Mesenchymal stem cell (in vitro differentiated cells and primary cell): ENCODE data around the gene CETN1.

ENCODE experiments used
- DNase-seq: peaks from one replicate; pipeline ENCODE4 v3.0.0-alpha.2; 2013
- H2AFZ ChIP-seq: one replicate; pipeline ENCODE4 v1.6.1; 2013; ENCODE audit warnings: low read depth, mild to moderate bottlenecking, control low read depth, inconsistent platforms, low read length, moderate library complexity
- H2AK5ac ChIP-seq: 2 replicates; pipeline ENCODE4 v1.6.1; 2013; ENCODE audit warnings: low read length, moderate library complexity, mild to moderate bottlenecking, inconsistent platforms; ENCODE audit not compliant: severe bottlenecking
- H2BK120ac ChIP-seq: one replicate; pipeline ENCODE4 v1.6.1; 2013; ENCODE audit warnings: low read depth, mild to moderate bottlenecking, inconsistent platforms, low read length, moderate library complexity
- H2BK12ac ChIP-seq, 2 experiments: one replicate each; pipeline ENCODE4 v1.6.1; 2013; ENCODE audit warnings: inconsistent platforms in 2 of 2, low read length in 2 of 2, mild to moderate bottlenecking in 2 of 2, moderate library complexity in 2 of 2, control low read depth in 1 of 2
- H2BK15ac ChIP-seq: one replicate; pipeline ENCODE4 v1.6.1; 2013; ENCODE audit warnings: mild to moderate bottlenecking, low read depth, inconsistent platforms; ENCODE audit not compliant: poor library complexity, severe bottlenecking
- H2BK5ac ChIP-seq: 2 replicates; pipeline ENCODE4 v1.6.1; 2013; ENCODE audit warnings: low read depth, mild to moderate bottlenecking, low read length, control low read depth, inconsistent platforms; ENCODE audit not compliant: poor library complexity, severe bottlenecking
- H3K14ac ChIP-seq, 2 experiments: one replicate each; pipeline ENCODE4 v1.6.1; 2013; ENCODE audit warnings: inconsistent platforms in 2 of 2, low read length in 2 of 2, control low read depth in 1 of 2, mild to moderate bottlenecking in 1 of 2, moderate library complexity in 1 of 2
- H3K18ac ChIP-seq, 2 experiments: one replicate each; pipeline ENCODE4 v1.6.1; 2013; ENCODE audit warnings: inconsistent platforms in 2 of 2, low read length in 2 of 2, control low read depth in 1 of 2, low read depth in 1 of 2, mild to moderate bottlenecking in 1 of 2
- H3K23ac ChIP-seq, 2 experiments: one replicate each; pipeline ENCODE4 v1.6.1; 2013; ENCODE audit warnings: inconsistent platforms in 2 of 2, low read length in 2 of 2, mild to moderate bottlenecking in 2 of 2, moderate library complexity in 2 of 2, control low read depth in 1 of 2
- H3K27ac ChIP-seq: 2 replicates; pipeline ENCODE4 v1.5.1; 2013; ENCODE audit warnings: mild to moderate bottlenecking, moderate library complexity, low read length, control low read depth, inconsistent platforms; ENCODE audit not compliant: poor library complexity, severe bottlenecking
- H3K27me3 ChIP-seq, 2 experiments: 2 replicates each; pipeline versions ENCODE4 v1.6.1 to v1.7.0; 2013; ENCODE audit warnings: low read length in 2 of 2, mild to moderate bottlenecking in 2 of 2, moderate library complexity in 2 of 2, control low read depth in 1 of 2, inconsistent platforms in 1 of 2; ENCODE audit not compliant: control insufficient read depth in 1 of 2, insufficient read depth in 1 of 2
- H3K36me3 ChIP-seq, 2 experiments: 2 replicates each; pipeline versions ENCODE4 v1.6.1 to v1.7.0; 2013; ENCODE audit warnings: low read length in 2 of 2, control low read depth in 1 of 2, inconsistent platforms in 1 of 2, low read depth in 1 of 2, mild to moderate bottlenecking in 1 of 2; ENCODE audit not compliant: insufficient read depth in 2 of 2, control insufficient read depth in 1 of 2
- H3K4ac ChIP-seq, 2 experiments: one replicate each; pipeline ENCODE4 v1.6.1; 2013; ENCODE audit warnings: inconsistent platforms in 2 of 2, low read length in 2 of 2, mild to moderate bottlenecking in 2 of 2, moderate library complexity in 2 of 2, control low read depth in 1 of 2, low read depth in 1 of 2
- H3K4me1 ChIP-seq: 2 replicates; pipeline ENCODE4 v1.6.1; 2013; ENCODE audit warnings: low read depth, low read length, control low read depth; ENCODE audit not compliant: control insufficient read depth, insufficient read depth
- H3K4me2 ChIP-seq: 2 replicates; pipeline ENCODE4 v1.6.1; 2013; ENCODE audit warnings: low read length, mild to moderate bottlenecking, inconsistent platforms; ENCODE audit not compliant: poor library complexity, severe bottlenecking
- H3K4me3 ChIP-seq, 2 experiments: 2 replicates each; pipeline versions ENCODE4 v1.5.1 to v1.7.0; 2013; ENCODE audit warnings: low read length in 2 of 2, mild to moderate bottlenecking in 2 of 2, control low read depth in 1 of 2, low read depth in 1 of 2; ENCODE audit not compliant: insufficient read depth in 1 of 2
- H3K79me1 ChIP-seq: replicated peaks from 2 replicates; pipeline ENCODE4 v1.6.1; 2013; ENCODE audit warnings: mild to moderate bottlenecking, control low read depth, low read length, inconsistent platforms; ENCODE audit not compliant: poor library complexity, severe bottlenecking
- H3K9ac ChIP-seq: 2 replicates; pipeline ENCODE4 v1.7.0; 2013; ENCODE audit warnings: mild to moderate bottlenecking, low read length, moderate library complexity
- H3K9me3 ChIP-seq: 2 replicates; pipeline ENCODE4 v1.7.0; 2013; ENCODE audit warnings: mild to moderate bottlenecking, low read length; ENCODE audit not compliant: control insufficient read depth
- H4K8ac ChIP-seq: one replicate; pipeline ENCODE4 v1.6.1; 2013; ENCODE audit warnings: inconsistent platforms, mild to moderate bottlenecking, low read length, moderate library complexity
- H4K91ac ChIP-seq: one replicate; pipeline ENCODE4 v1.6.1; 2013; ENCODE audit warnings: mild to moderate bottlenecking, low read length, inconsistent platforms

CETN1 gene

DNA sequence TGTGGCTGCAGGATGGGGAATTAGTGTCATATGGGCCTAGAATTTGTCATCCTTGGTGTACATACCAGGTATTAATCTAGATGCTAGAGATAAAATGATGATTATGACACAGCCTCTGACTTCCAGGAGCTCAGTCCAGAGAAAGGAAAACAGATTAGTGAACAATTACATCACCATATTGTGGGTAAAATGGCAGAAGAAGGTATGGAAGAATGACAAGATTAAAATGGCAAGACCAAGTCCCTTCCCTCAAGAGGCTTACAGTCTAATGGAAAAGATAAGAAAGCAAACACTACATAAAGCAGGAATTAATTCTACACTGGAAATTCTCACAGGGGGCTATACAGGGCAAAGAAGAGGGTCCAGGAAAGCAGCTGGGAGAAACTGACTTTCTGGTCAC, 51.4 kb downstream of the CETN1 start:
- H3K79me1 ChIP-seq: no peaks in the 10 kb centered on the region
- H3K4me3 ChIP-seq: no peak overlapping the region
- no peak overlapping the region for H2BK5ac ChIP-seq
- no peak for DNase-seq
- H3K9me3 ChIP-seq: no peaks in the 10 kb centered on the region
- H3K27me3 ChIP-seq: no peaks in the 10 kb centered on the region
- H2BK15ac ChIP-seq: no peak overlapping the region
- H2AK5ac ChIP-seq: no peak overlapping the region
- H3K4me2 ChIP-seq: no peak overlapping the region
- no peak overlapping the region for H2BK12ac ChIP-seq
- no peak overlapping the region for H2AFZ ChIP-seq
- no peak overlapping the region for H3K23ac ChIP-seq
- no peak overlapping the region for H3K14ac ChIP-seq
- H4K91ac ChIP-seq: no peak overlapping the region
- peaks cover 2% of the 10 kb centered on the region for H3K4me1 ChIP-seq
- no peak overlapping the region for H4K8ac ChIP-seq
- no peak overlapping the region for H3K9ac ChIP-seq
- H3K36me3 ChIP-seq: no peaks in the 10 kb centered on the region
- H3K4ac ChIP-seq: no peak overlapping the region
- no peak overlapping the region for H3K27ac ChIP-seq
- no peak overlapping the region for H3K18ac ChIP-seq
- no peak overlapping the region for H2BK120ac ChIP-seq
